ENCODE results near the gene NUDT8.

- TF ChIP-seq CTCF (IDR thresholded peaks at IDR 0.05) (no peak), POLR2A (IDR thresholded peaks at IDR 0.05) (no peak)
Measured at GRCh38 chr11:67611704-67612587, 17.8 kb downstream of the NUDT8 start.

Data from adrenal gland (tissue), 5 donors.